ENCODE data around the gene SRPK3.
"Not testable (repeated sequence)": the region's sequence is repeated elsewhere in the genome, so short reads cannot be mapped to it uniquely, and the experiment has no call there.

Gene SRPK3, protein sequence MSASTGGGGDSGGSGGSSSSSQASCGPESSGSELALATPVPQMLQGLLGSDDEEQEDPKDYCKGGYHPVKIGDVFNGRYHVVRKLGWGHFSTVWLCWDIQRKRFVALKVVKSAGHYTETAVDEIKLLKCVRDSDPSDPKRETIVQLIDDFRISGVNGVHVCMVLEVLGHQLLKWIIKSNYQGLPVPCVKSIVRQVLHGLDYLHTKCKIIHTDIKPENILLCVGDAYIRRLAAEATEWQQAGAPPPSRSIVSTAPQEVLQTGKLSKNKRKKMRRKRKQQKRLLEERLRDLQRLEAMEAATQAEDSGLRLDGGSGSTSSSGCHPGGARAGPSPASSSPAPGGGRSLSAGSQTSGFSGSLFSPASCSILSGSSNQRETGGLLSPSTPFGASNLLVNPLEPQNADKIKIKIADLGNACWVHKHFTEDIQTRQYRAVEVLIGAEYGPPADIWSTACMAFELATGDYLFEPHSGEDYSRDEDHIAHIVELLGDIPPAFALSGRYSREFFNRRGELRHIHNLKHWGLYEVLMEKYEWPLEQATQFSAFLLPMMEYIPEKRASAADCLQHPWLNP

DNA sequence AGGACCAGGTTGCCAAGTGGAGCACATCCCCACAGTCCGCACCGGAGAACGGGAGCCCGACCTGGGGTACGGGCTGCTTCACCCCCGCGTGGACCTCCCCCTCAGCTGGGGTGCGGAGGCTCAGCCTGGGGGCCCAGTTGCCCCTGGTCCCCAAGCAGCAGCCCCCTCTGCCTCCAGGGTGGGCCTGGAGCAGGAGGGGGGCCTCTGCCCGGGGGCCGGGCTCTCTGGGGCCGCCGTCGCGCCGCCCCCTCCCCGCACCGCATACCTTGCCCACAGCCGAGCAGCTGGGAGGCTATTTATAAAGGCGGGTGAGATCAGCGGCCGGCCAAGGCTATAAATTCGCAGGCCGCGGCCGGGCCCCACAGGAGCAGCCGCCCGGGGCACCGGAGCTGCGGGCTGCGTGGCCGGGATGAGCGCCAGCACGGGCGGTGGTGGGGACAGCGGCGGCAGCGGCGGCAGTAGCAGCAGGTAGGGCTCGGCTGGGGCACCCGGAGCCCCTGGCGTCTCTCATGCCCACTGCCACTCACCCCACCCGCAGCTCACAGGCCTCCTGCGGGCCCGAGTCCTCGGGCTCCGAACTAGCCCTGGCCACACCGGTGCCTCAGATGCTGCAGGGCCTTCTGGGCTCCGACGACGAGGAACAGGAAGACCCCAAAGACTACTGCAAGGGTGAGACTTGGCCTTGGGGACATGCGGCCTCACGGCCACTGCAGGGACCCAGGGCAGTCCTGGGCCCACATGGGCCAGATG lies at the start of gene SRPK3:
TSS of gene SRPK3 (plus strand) at position 364 of the 750 bp plus-strand sequence. CDS start at position 410, 46 bp downstream.
- DNase-seq: no peak

GRCh38 chrX:153731117-153731844 lies 49.6 kb upstream of the SRPK3 start:
- no peak for DNase-seq

GRCh38 chrX:153731845-153732215 lies 49.0 kb upstream of the SRPK3 start:
- DNase-seq: no peak

GRCh38 chrX:153732401-153732800 lies 48.4 kb upstream of the SRPK3 start:
- DNase-seq: no peak

- no peak for DNase-seq
Measured at GRCh38 chrX:153733651-153734240, 47.1 kb upstream of the SRPK3 start.

- no peak for DNase-seq
Measured at GRCh38 chrX:153734871-153735270, 46.0 kb upstream of the SRPK3 start.

DNA sequence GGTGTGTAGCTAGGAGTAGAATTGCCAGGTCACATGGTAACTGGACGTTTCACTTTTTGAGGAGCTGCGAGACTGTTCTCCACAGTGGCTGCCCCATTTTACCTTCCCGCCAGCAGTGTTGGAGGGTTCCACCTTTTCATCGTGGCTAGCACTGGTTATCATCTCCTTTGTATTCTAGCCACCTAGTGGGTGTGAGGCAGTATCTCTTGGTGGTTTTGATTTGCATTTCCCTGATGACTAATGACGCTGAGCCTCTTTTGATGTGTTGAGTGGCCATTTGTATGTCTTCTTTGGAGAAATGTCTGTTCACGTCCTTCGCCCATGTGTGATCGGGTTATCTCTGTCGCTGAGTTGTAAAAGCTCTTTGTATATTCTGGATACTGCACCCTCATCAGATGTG lies 45.6 kb upstream of the SRPK3 start:
- no peak for DNase-seq

GRCh38 chrX:153736071-153736820 lies 44.6 kb upstream of the SRPK3 start:
- DNase-seq: no peak

GRCh38 chrX:153736871-153737441 lies 43.9 kb upstream of the SRPK3 start:
- no peak for DNase-seq

- DNase-seq: no peak
Measured at GRCh38 chrX:153738056-153738605, 42.7 kb upstream of the SRPK3 start.

DNA sequence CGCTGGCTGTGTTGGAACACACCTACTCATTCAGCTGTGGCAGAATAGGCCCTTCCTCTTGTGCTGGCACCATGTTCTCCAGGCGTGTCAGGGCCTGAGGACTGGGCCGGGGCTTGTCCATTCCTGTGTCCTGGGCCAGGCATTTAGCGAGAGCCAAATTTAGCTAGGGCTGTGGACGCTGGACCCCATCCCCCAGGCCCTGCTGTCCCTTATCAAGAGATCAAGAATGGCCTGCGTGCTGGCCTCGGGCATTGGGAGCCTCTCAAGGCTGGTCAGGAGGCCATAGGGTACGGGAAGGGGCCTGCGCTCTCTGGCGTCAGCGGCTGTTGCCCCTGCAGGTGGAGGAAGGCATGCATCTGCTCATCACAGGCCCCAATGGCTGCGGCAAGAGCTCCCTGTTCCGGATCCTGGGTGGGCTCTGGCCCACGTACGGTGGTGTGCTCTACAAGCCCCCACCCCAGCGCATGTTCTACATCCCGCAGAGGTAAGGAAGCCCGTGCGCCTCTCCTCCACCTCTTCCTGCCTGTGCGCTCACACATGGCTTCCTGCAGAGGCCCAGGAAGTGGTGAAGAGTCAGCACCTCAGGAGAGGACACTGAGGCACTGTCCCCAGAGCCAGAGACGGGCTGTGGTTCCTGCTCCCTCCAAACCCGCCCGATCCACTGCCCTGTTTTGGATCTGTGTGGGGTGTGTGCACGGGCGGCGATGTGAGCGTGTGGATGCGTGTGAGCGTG lies 40.9 kb upstream of the SRPK3 start:
- DNase-seq: no peak

GRCh38 chrX:153740631-153741222 lies 40.1 kb upstream of the SRPK3 start:
- DNase-seq: no peak

DNA sequence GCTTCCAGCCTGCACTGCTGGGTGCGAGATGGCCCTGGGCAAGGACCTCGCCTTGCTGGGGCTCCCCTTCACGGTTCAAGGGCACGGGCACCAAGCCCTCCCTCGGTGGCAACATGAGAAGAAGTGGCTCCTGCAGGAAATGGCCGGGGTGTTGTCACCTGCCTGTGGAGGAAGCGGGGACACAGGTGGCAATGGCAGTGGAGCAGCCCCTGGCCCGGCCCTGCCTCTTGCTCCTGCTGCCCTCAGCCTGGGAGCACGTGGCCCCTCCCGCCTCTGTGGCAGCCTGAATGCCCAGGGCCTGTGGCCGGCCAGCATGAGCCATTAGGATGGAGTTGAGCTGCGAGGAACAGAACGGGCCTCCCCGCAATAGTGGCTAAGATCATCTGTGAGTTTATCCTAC lies 39.4 kb upstream of the SRPK3 start:
- DNase-seq: no peak

DNA sequence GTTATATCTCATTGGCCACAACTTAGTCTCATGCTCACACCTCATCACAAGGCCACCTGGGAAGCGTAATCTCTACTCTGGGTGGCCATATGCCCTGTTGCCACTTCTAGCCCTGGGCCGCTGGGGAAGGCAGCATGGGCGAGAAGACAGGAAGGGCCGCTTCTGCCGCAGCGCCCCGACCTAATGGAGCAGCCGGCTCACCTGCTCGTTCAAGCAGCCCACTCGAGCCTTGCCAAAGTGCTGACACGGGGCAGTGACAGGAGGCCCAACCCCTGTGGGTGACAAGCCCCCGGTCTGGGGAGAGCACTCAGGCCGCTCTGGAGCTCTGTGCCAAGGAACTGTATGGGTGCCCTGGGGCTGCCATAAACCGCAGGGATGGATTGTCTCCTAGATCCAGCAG lies 38.7 kb upstream of the SRPK3 start:
- not testable (repeated sequence) for DNase-seq

DNA sequence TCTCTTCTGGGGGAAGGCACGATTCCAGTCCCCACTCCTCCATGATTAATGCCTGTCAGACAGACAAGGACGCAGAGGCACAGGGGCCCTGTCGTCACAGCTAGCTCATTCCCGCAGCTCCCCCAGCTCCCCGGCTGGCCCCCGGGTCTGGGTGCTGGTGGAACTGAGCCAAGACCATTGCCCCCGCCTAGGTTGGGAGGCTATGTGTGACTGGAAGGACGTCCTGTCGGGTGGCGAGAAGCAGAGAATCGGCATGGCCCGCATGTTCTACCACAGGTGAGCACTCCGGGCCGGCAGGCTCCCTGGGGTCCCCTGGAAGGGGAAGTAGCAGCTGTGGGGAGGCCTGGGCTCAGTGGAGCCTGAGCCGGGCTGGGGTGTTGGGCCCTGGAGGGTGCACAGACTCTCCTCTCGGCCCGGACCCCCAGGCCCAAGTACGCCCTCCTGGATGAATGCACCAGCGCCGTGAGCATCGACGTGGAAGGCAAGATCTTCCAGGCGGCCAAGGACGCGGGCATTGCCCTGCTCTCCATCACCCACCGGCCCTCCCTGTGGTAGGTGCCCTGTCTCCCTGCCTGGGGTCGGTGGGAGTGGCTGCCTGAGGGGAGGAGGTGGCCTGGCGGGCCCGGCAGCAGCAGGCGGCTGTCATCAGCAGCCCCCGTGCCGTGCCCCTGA lies 37.9 kb upstream of the SRPK3 start:
- DNase-seq: not testable (repeated sequence)

DNA sequence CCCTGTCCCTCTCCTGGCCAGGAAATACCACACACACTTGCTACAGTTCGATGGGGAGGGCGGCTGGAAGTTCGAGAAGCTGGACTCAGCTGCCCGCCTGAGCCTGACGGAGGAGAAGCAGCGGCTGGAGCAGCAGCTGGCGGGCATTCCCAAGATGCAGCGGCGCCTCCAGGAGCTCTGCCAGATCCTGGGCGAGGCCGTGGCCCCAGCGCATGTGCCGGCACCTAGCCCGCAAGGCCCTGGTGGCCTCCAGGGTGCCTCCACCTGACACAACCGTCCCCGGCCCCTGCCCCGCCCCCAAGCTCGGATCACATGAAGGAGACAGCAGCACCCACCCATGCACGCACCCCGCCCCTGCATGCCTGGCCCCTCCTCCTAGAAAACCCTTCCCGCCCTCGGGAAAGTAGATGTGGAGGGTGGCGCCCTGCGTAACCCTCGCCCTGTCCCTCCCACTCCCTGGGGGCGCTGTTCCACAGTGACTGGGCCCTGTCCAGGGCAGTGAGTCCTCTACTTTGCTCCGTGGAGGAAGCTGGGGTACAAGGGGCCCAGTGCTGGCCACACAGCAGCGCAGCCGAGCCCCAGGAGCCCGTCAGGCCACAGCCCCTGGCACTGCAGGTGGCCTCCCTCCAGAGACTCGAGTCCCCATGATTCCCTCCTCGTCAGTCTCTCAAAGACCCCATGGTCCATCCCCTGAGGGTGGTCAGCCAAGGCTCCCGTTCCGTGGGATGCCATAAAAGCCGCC lies 37.2 kb upstream of the SRPK3 start:
- not testable (repeated sequence) for DNase-seq

GRCh38 chrX:153744210-153745066 lies 36.4 kb upstream of the SRPK3 start:
- DNase-seq: no peak

GRCh38 chrX:153745067-153745433 lies 35.8 kb upstream of the SRPK3 start:
- DNase-seq: not testable (repeated sequence)
